ENCODE results near the gene STAT3. TPM values are rescaled to one million over a fixed set of nuclear protein-coding genes. Genes with fewer than 3 reads are reported as not detected.
"Not testable (repeated sequence)": the region's sequence is repeated elsewhere in the genome, so short reads cannot be mapped to it uniquely, and the experiment has no call there.

STAT3 gene
- total and polyA plus RNA-seq, 2 donors (not counting 1 experiment from before 2014, with no cell fraction given) = 50.1 to 140 TPM

- peaks cover 0 to 9% of the 10 kb centered on the region in 2 experiments for H3K36me3 ChIP-seq (replicated peaks in 1 of 2; ENCODE audit: control extremely low read depth in 1 of 2, control insufficient read depth in 1 of 2, extremely low read depth in 1 of 2, insufficient read depth in 2 of 2, low read length in 1 of 2)
- no peaks in the 10 kb centered on the region for H3K27me3 ChIP-seq (replicated peaks in 1 of 4; ENCODE audit: control extremely low read depth in 1 of 4, control insufficient read depth in 3 of 4, insufficient read depth in 4 of 4, low read length in 3 of 4)
- TF ChIP-seq CTCF (IDR thresholded peaks at IDR 0.05) = no peak
- no peak overlapping the region for H3K4me2 ChIP-seq (replicated peaks; ENCODE audit: low read depth, low read length, poor library complexity, severe bottlenecking)
- no peak overlapping the region for H3K9ac ChIP-seq (ENCODE audit: low read length)
- no peaks in the 10 kb centered on the region for H3K4me1 ChIP-seq (ENCODE audit: control insufficient read depth in 2 of 2, insufficient read depth in 2 of 2, low read length in 2 of 2)
- CTCF ChIA-PET = no interaction called here
- peaks cover 36% of the 10 kb centered on the region for H3K4me1 Mint-ChIP-seq
- H3K9me3 ChIP-seq (ENCODE audit: control extremely low read depth in 1 of 3, control insufficient read depth in 2 of 3, insufficient read depth in 1 of 3, low read length in 2 of 3) = peaks cover 0 to 2% (median 0%) of the 10 kb centered on the region in 3 donors
- H4K20me1 ChIP-seq (ENCODE audit: control insufficient read depth, insufficient read depth, low read length, poor library complexity, severe bottlenecking) = peaks cover 67% of the 10 kb centered on the region
- ATAC-seq (ENCODE audit: low read depth) (no peak), DNase-seq (no peak)
- no peaks in the 10 kb centered on the region for H3K27me3 Mint-ChIP-seq
- no peak overlapping the region for H2AFZ ChIP-seq (ENCODE audit: insufficient read depth, low read depth, low read length, poor library complexity, severe bottlenecking)
- H3K4me3 Mint-ChIP-seq = no peak overlapping the region
- H3K9me3 Mint-ChIP-seq (ENCODE audit: insufficient read depth) = no peaks in the 10 kb centered on the region
- peak overlapping the region; percentile 26 for H3K27ac Mint-ChIP-seq
- H3K79me2 ChIP-seq (ENCODE audit: control insufficient read depth, insufficient read depth, low read length) = peaks cover 89% of the 10 kb centered on the region
- H3K27ac ChIP-seq (ENCODE audit: low read length in 2 of 2) = no peak overlapping the region
- intact Hi-C loops (cut with micrococcal nuclease) = no loop called here
- H3K4me3 ChIP-seq (ENCODE audit: control extremely low read depth in 1 of 5, extremely low read depth in 1 of 5, insufficient read depth in 1 of 5, low read depth in 2 of 5, low read length in 4 of 5) = no peak overlapping the region
- POLR2A ChIA-PET = no interaction called here
Measured at GRCh38 chr17:42372142-42372541, 16.1 kb downstream of the STAT3 start.

- H3K27ac Mint-ChIP-seq; H3K4me2 ChIP-seq (replicated peaks; ENCODE audit: low read depth, low read length, poor library complexity, severe bottlenecking); H3K36me3 ChIP-seq (replicated peaks in 1 of 2; ENCODE audit: control extremely low read depth in 1 of 2, control insufficient read depth in 1 of 2, extremely low read depth in 1 of 2, insufficient read depth in 2 of 2, low read length in 1 of 2); H3K27me3 ChIP-seq (replicated peaks in 1 of 4; ENCODE audit: control extremely low read depth in 1 of 4, control insufficient read depth in 3 of 4, insufficient read depth in 4 of 4, low read length in 3 of 4); H3K9me3 Mint-ChIP-seq (ENCODE audit: insufficient read depth); H3K9ac ChIP-seq (ENCODE audit: low read length); H2AFZ ChIP-seq (ENCODE audit: insufficient read depth, low read depth, low read length, poor library complexity, severe bottlenecking); H3K27ac ChIP-seq (ENCODE audit: low read length in 2 of 2); H3K4me3 Mint-ChIP-seq; H3K4me3 ChIP-seq (ENCODE audit: control extremely low read depth in 1 of 5, extremely low read depth in 1 of 5, insufficient read depth in 1 of 5, low read depth in 2 of 5, low read length in 4 of 5); H3K4me1 ChIP-seq (ENCODE audit: control insufficient read depth in 2 of 2, insufficient read depth in 2 of 2, low read length in 2 of 2); H3K9me3 ChIP-seq (ENCODE audit: control extremely low read depth in 1 of 3, control insufficient read depth in 2 of 3, insufficient read depth in 1 of 3, low read length in 2 of 3); ATAC-seq (ENCODE audit: low read depth); H3K27me3 Mint-ChIP-seq; CTCF ChIA-PET; intact Hi-C loops (cut with micrococcal nuclease); DNase-seq: not testable (repeated sequence)
- H4K20me1 ChIP-seq (ENCODE audit: control insufficient read depth, insufficient read depth, low read length, poor library complexity, severe bottlenecking) = peaks cover 84% of the 10 kb centered on the region
- peaks cover 43% of the 10 kb centered on the region for H3K4me1 Mint-ChIP-seq
- POLR2A ChIA-PET = interaction anchor here (0.7 kb wide), 2 partner anchors 11 to 502 kb away, joined by 4 to 7 read pairs; no protein-coding TSS in a partner anchor
- H3K79me2 ChIP-seq (ENCODE audit: control insufficient read depth, insufficient read depth, low read length) = peaks cover 94% of the 10 kb centered on the region
- 88% methylated on average over 9 of the region's 12 CpGs for WGBS (ENCODE audit: insufficient coverage)
Measured at GRCh38 chr17:42368797-42369561, 19.3 kb downstream of the STAT3 start.

GRCh38 chr17:42368310-42368709, 19.9 kb downstream of the STAT3 start:
- H3K79me2 ChIP-seq (ENCODE audit: control insufficient read depth, insufficient read depth, low read length) = peaks cover 99% of the 10 kb centered on the region
- H3K9ac ChIP-seq (ENCODE audit: low read length); H3K4me2 ChIP-seq (replicated peaks; ENCODE audit: low read depth, low read length, poor library complexity, severe bottlenecking); ATAC-seq (ENCODE audit: low read depth); H3K4me3 Mint-ChIP-seq; H3K4me3 ChIP-seq (ENCODE audit: control extremely low read depth in 1 of 5, extremely low read depth in 1 of 5, insufficient read depth in 1 of 5, low read depth in 2 of 5, low read length in 4 of 5); DNase-seq; H3K27ac Mint-ChIP-seq; H3K4me1 ChIP-seq (ENCODE audit: control insufficient read depth in 2 of 2, insufficient read depth in 2 of 2, low read length in 2 of 2); H3K36me3 ChIP-seq (replicated peaks in 1 of 2; ENCODE audit: control extremely low read depth in 1 of 2, control insufficient read depth in 1 of 2, extremely low read depth in 1 of 2, insufficient read depth in 2 of 2, low read length in 1 of 2); CTCF ChIA-PET; H3K27ac ChIP-seq (ENCODE audit: low read length in 2 of 2); H3K9me3 Mint-ChIP-seq (ENCODE audit: insufficient read depth); H3K27me3 ChIP-seq (replicated peaks in 1 of 4; ENCODE audit: control extremely low read depth in 1 of 4, control insufficient read depth in 3 of 4, insufficient read depth in 4 of 4, low read length in 3 of 4); intact Hi-C loops (cut with micrococcal nuclease); H3K27me3 Mint-ChIP-seq; H3K9me3 ChIP-seq (ENCODE audit: control extremely low read depth in 1 of 3, control insufficient read depth in 2 of 3, insufficient read depth in 1 of 3, low read length in 2 of 3); H2AFZ ChIP-seq (ENCODE audit: insufficient read depth, low read depth, low read length, poor library complexity, severe bottlenecking): not testable (repeated sequence)
- POLR2A ChIA-PET = interaction anchor here (0.7 kb wide), 2 partner anchors 10 to 503 kb away, joined by 4 to 7 read pairs; no protein-coding TSS in a partner anchor
- H4K20me1 ChIP-seq (ENCODE audit: control insufficient read depth, insufficient read depth, low read length, poor library complexity, severe bottlenecking) = peaks cover 83% of the 10 kb centered on the region
- peaks cover 47% of the 10 kb centered on the region for H3K4me1 Mint-ChIP-seq
- 74% methylated on average over 3 of the region's 5 CpGs for WGBS (ENCODE audit: insufficient coverage)

All from B cell (primary cell).